Brain microvascular endothelial cell (primary cell): Measurements from ENCODE around the gene EPB41L3.

Source experiments
- DNase-seq: peaks from one replicate; pipeline ENCODE4 v3.0.0-alpha.2; 2020
- H3K27ac ChIP-seq: fragments of 250-450 bp; sonication (Bioruptor Pico); 2 replicates; pipeline ENCODE4 v1.5.1; 2020; ENCODE audit warnings: mild to moderate bottlenecking, moderate library complexity
- H3K27me3 ChIP-seq: fragments of 250-450 bp; sonication (Bioruptor Pico); replicated peaks from 2 replicates; pipeline ENCODE4 v1.5.1; 2020; ENCODE audit warnings: mild to moderate bottlenecking
- H3K36me3 ChIP-seq: fragments of 250-450 bp; sonication (Bioruptor Pico); replicated peaks from 2 replicates; pipeline ENCODE4 v1.5.1; 2020; ENCODE audit warnings: mild to moderate bottlenecking
- H3K4me3 ChIP-seq: 2 replicates; pipeline ENCODE4 v1.5.1; 2011; ENCODE audit warnings: low read depth, mild to moderate bottlenecking, control low read depth, low read length, moderate library complexity
- in situ Hi-C: cut with HindIII; loops from 2 replicates; pipeline ENCODE4 v1.10.0; 2017; ENCODE audit warnings: low sequenced_read_pairs, low pct_ligation_motif_present
- TF ChIP-seq, protein P1 (sequence below): IDR thresholded peaks from 2 replicates; pipeline ENCODE4 v1.5.1; 2011; ENCODE audit warnings: low read depth, mild to moderate bottlenecking, moderate library complexity, low read length, control low read depth, inconsistent platforms; ENCODE audit errors: missing control alignments

Gene EPB41L3

GRCh38 chr18:5541644-5542043, 2.2 kb downstream of the EPB41L3 start:
- H3K4me3 ChIP-seq = no peak overlapping the region
- no peaks in the 10 kb centered on the region for H3K27me3 ChIP-seq
- in situ Hi-C loops = no loop called here
- no peak for DNase-seq
- H3K27ac ChIP-seq = no peak overlapping the region
- no peaks in the 10 kb centered on the region for H3K36me3 ChIP-seq
- TF ChIP-seq, protein P1, sequence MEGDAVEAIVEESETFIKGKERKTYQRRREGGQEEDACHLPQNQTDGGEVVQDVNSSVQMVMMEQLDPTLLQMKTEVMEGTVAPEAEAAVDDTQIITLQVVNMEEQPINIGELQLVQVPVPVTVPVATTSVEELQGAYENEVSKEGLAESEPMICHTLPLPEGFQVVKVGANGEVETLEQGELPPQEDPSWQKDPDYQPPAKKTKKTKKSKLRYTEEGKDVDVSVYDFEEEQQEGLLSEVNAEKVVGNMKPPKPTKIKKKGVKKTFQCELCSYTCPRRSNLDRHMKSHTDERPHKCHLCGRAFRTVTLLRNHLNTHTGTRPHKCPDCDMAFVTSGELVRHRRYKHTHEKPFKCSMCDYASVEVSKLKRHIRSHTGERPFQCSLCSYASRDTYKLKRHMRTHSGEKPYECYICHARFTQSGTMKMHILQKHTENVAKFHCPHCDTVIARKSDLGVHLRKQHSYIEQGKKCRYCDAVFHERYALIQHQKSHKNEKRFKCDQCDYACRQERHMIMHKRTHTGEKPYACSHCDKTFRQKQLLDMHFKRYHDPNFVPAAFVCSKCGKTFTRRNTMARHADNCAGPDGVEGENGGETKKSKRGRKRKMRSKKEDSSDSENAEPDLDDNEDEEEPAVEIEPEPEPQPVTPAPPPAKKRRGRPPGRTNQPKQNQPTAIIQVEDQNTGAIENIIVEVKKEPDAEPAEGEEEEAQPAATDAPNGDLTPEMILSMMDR = no peak

GRCh38 chr18:5539391-5539790, 4.4 kb downstream of the EPB41L3 start:
- TF ChIP-seq, protein P1 = no peak
- no peak for DNase-seq
- Histone ChIP-seq H3K27me3 (no peaks in the 10 kb centered on the region), H3K27ac (no peak overlapping the region), H3K4me3 (no peak overlapping the region), H3K36me3 (no peaks in the 10 kb centered on the region)
- in situ Hi-C loops = no loop called here

DNA sequence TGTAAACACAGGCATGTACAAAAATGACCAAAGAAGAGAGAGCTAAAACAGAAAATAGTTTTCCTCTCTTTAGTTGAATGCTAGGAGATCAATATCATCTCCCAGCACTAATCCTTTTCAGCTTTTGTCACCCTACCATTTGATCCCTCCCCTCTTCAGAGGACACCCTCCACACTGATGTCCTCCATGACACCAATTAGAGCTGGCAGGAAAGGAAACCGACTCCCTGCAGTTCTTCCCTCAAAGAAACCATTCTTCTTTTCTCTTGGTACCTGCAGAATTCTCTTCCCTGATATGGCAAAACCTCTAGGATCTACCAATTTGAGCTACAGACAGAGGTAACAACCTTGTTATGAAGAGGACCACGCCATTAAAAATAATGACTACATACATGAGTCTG, 5.3 kb downstream of the EPB41L3 start:
- in situ Hi-C loops = no loop called here
- H3K27me3 ChIP-seq = no peaks in the 10 kb centered on the region
- no peaks in the 10 kb centered on the region for H3K36me3 ChIP-seq
- H3K4me3 ChIP-seq = no peak overlapping the region
- H3K27ac ChIP-seq = no peak overlapping the region
- DNase-seq = no peak
- TF ChIP-seq, protein P1 = no peak

- Histone ChIP-seq H3K27ac (no peak overlapping the region), H3K4me3 (no peak overlapping the region), H3K27me3 (no peaks in the 10 kb centered on the region), H3K36me3 (no peaks in the 10 kb centered on the region)
- TF ChIP-seq, protein P1 = no peak
- in situ Hi-C loops = no loop called here
- no peak for DNase-seq
Measured at GRCh38 chr18:5537860-5538259, 5.9 kb downstream of the EPB41L3 start.

DNA sequence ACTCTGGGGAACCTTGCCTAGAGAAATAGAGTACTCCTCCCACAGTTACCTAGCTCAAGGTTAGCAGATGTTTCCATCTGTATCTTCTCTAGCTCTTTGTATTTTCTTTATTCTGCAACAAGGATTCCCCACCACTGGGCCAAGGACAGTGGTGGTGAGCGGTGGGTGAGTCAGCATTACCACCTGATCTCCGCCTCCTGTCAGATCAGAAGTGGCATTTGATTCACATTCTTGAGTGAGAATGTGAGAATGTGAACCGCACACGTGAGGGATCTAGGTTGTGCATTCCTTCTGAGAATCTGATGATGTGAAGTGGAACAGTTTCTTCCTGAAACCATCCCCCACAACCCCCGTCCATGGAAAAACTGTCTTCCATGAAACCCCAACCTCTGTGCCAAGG, 9.0 kb downstream of the EPB41L3 start:
- no peak overlapping the region for H3K27ac ChIP-seq
- TF ChIP-seq, protein P1 = no peak

DNA sequence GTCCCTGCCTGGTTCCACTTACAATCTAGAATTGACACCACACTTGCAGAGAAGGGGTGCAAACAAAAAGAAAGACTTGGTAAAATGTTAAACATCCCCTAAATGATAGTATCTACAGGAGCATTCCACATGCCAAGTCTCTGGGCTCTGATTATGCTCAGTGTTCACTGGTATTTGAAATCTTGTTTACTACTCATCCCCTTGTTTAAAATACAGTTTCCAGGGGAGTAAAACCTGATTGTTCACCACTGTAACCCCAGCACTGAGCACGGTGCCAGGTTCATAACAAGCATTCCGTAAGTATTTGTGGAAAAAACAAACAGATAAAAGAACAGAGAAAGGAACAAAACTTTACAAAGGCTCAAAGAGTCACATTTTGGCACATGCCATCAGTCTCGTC, 11.7 kb downstream of the EPB41L3 start:
- TF ChIP-seq, protein P1 = no peak
- H3K4me3 ChIP-seq = no peak overlapping the region
- no peak for DNase-seq
- in situ Hi-C loops = no loop called here
- no peaks in the 10 kb centered on the region for H3K36me3 ChIP-seq
- H3K27me3 ChIP-seq = no peaks in the 10 kb centered on the region
- H3K27ac ChIP-seq = no peak overlapping the region

More for the DNA sequence above, 9.0 kb downstream of the EPB41L3 start:
- Histone ChIP-seq H3K27me3 (no peaks in the 10 kb centered on the region), H3K36me3 (no peaks in the 10 kb centered on the region), H3K4me3 (no peak overlapping the region)
- in situ Hi-C loops = no loop called here
- DNase-seq = no peak
